SU-DHL-6 (cell line): ENCODE data around the gene P2RX2.

Experiments
- H2AFZ ChIP-seq: fragments of 200-600 bp; sonication (generic); 2 replicates; pipeline ENCODE4 v1.6.1; 2014; ENCODE audit warnings: low read depth, mild to moderate bottlenecking, moderate library complexity, mixed read lengths, antibody characterized with exemption, low read length; ENCODE audit not compliant: severe bottlenecking
- H3F3A ChIP-seq: fragments of 200-600 bp; shearing (Covaris generic); 2 replicates; pipeline ENCODE4 v1.6.0; 2016; ENCODE audit warnings: antibody characterized with exemption, mild to moderate bottlenecking; ENCODE audit not compliant: insufficient read depth
- H3K27ac ChIP-seq: fragments of 200-600 bp; sonication (generic); 2 replicates; pipeline ENCODE4 v1.5.1; 2016; ENCODE audit warnings: low read depth, mild to moderate bottlenecking, low read length, moderate library complexity, mixed read lengths
- H3K27me3 ChIP-seq: fragments of 200-600 bp; sonication (generic), shearing (Covaris generic); 2 replicates; pipeline ENCODE4 v1.6.0; 2014; ENCODE audit warnings: mild to moderate bottlenecking, low read length
- H3K36me3 ChIP-seq: fragments of 200-600 bp; sonication (generic); 2 replicates; pipeline ENCODE4 v1.6.1; 2014; ENCODE audit warnings: mild to moderate bottlenecking, low read length, mixed read lengths
- H3K4me2 ChIP-seq: fragments of 300-600, 200-600 bp; shearing (Covaris generic), sonication (generic); 2 replicates; pipeline ENCODE4 v1.6.0; 2014; ENCODE audit warnings: low read length, low read depth, mild to moderate bottlenecking; ENCODE audit not compliant: poor library complexity, severe bottlenecking
- H3K4me3 ChIP-seq: fragments of 200-600 bp; sonication (generic); 2 replicates; pipeline ENCODE4 v1.5.1; 2014; ENCODE audit warnings: antibody characterized with exemption, low read length, mild to moderate bottlenecking, mixed read lengths; ENCODE audit not compliant: insufficient read depth, poor library complexity, severe bottlenecking
- H3K79me2 ChIP-seq: fragments of 200-600 bp; sonication (generic); 2 replicates; pipeline ENCODE4 v1.6.1; 2014; ENCODE audit warnings: mild to moderate bottlenecking, low read length, moderate library complexity; ENCODE audit not compliant: insufficient read depth
- H3K9ac ChIP-seq: fragments of 200-600 bp; sonication (generic); 2 replicates; pipeline ENCODE4 v1.7.0; 2014; ENCODE audit warnings: mild to moderate bottlenecking, low read length
- H3K9me2 ChIP-seq: fragments of 200-600 bp; sonication (generic); replicated peaks from 2 replicates; pipeline ENCODE4 v1.6.1; 2014; ENCODE audit warnings: low read length; ENCODE audit not compliant: insufficient read depth
- H3K9me3 ChIP-seq: fragments of 200-600 bp; sonication (generic); 2 replicates; pipeline ENCODE4 v1.6.1; 2014; ENCODE audit warnings: low read length, mixed read lengths; ENCODE audit not compliant: insufficient read depth
- H4K20me1 ChIP-seq: fragments of 200-600 bp; sonication (generic); 2 replicates; pipeline ENCODE4 v1.6.1; 2014; ENCODE audit warnings: low read depth, mild to moderate bottlenecking, antibody characterized with exemption, low read length, moderate library complexity, mixed read lengths
- CTCF ChIP-seq: fragments of 200-600 bp; sonication (generic); IDR thresholded peaks from one replicate; pipeline ENCODE4 v1.5.1; 2017; ENCODE audit warnings: antibody characterized with exemption, mild to moderate bottlenecking, low read length, moderate library complexity; ENCODE audit not compliant: insufficient read depth, poor library complexity, severe bottlenecking
- EZH2phosphoT487 ChIP-seq: fragments of 200-600 bp; sonication (generic), shearing (Covaris generic); conservative IDR thresholded peaks from 2 replicates; pipeline ENCODE4 v1.6.1; 2018; ENCODE audit warnings: mild to moderate bottlenecking, antibody characterized with exemption, low read length, moderate library complexity, mixed read lengths

P2RX2 gene

DNA sequence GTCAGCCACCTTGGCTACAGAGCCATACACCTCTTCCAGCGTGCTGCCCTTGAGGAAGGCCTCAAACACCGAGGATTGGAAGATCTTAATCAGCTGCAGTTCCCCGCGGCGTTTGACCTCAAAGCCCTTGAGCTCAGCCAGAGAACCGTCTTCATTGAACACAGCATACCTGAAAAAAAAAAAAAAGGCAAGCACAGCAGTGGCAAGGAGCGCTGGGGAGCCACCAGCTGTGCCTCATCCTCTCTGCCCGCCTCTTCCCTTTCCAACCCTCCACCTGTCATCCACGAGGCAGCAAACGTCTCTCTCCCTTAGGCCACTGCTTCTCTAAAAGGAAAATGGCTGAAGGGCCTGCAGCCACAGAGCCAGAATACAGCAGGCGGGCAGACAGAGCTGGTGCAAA lies 42.4 kb downstream of the P2RX2 start:
- Histone ChIP-seq H3K27me3 (no peaks in the 10 kb centered on the region), H3K79me2 (no peaks in the 10 kb centered on the region), H2AFZ (no peak overlapping the region), H3K9me3 (no peaks in the 10 kb centered on the region), H3K4me3 (no peak overlapping the region), H3K9me2 (no peaks in the 10 kb centered on the region), H3K36me3 (peaks cover 43% of the 10 kb centered on the region), H3F3A (no peaks in the 10 kb centered on the region), H3K9ac (no peak overlapping the region), H3K4me2 (no peak overlapping the region), H3K27ac (no peak overlapping the region), H4K20me1 (no peaks in the 10 kb centered on the region)
- no peak for TF ChIP-seq EZH2phosphoT487
- TF ChIP-seq CTCF: no peak

GRCh38 chr12:132661972-132662371 lies 43.4 kb downstream of the P2RX2 start:
- no peak overlapping the region for H3K4me3 ChIP-seq
- TF ChIP-seq CTCF (no peak), EZH2phosphoT487 (no peak)
- no peaks in the 10 kb centered on the region for H3K9me3 ChIP-seq
- no peaks in the 10 kb centered on the region for H3K27me3 ChIP-seq
- H3K9me2 ChIP-seq: no peaks in the 10 kb centered on the region
- H2AFZ ChIP-seq: no peak overlapping the region
- H4K20me1 ChIP-seq: no peaks in the 10 kb centered on the region
- no peak overlapping the region for H3K9ac ChIP-seq
- H3K79me2 ChIP-seq: no peaks in the 10 kb centered on the region
- peaks cover 45% of the 10 kb centered on the region for H3K36me3 ChIP-seq
- no peaks in the 10 kb centered on the region for H3F3A ChIP-seq
- H3K4me2 ChIP-seq: no peak overlapping the region
- H3K27ac ChIP-seq: no peak overlapping the region

DNA sequence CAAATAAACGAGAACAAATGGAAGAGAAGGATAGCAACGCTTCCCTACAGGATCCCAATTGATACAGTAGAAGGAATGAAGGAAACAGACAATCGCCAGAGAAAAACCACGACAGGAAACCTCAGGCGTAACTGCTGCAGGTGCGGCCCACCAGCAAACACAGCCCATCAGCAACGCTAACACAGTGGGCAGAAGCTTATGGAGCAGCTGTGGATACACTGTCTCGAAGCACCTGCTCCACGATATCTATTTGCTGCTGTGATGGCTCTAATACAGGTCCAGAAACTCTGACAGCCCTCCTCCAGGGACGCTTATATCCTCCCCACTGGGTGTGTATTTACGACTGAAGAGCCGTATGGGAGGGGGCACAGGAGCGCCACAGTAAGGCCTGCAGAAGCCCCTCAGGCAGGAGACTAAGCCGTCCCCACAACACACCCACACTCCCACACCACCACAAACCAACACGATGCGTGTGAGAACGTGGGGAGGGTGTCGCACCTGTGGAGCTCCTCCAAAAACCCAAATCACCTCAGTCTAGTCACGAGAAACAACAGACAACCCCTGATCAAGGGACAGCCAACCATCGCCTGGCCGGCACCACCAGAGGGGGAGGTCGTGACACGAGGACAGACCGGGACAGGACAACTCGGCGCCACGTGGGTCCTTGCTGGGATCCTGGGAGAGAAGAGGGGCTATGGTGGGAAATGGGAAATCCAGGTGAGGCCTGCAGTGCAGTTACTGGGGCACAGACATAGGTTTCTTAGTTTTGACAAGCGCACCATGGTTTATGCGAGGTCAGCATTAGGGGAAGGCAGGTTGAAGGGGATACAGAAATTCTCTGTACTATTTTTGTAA lies 44.6 kb downstream of the P2RX2 start:
- Histone ChIP-seq H3K27ac (no peak overlapping the region), H3K79me2 (no peaks in the 10 kb centered on the region), H3K27me3 (no peaks in the 10 kb centered on the region), H3K9me3 (no peaks in the 10 kb centered on the region), H3F3A (no peaks in the 10 kb centered on the region), H3K9me2 (no peaks in the 10 kb centered on the region), H3K4me2 (no peak overlapping the region), H3K9ac (no peak overlapping the region), H2AFZ (no peak overlapping the region), H3K4me3 (no peak overlapping the region), H4K20me1 (no peaks in the 10 kb centered on the region), H3K36me3 (peaks cover 38% of the 10 kb centered on the region)
- TF ChIP-seq CTCF (no peak), EZH2phosphoT487 (no peak)
